HepG2 (cell line): ENCODE data around the gene DUSP2.

Source experiments
- CREM ChIP-seq, 2 experiments: sonication (generic) in 1 of 2; formaldehyde crosslinking in 1 of 2; IDR thresholded peaks; 2 replicates each; pipeline versions ENCODE4 v1.4.0 to v1.6.1; 2016 to 2020; ENCODE audit warnings: antibody characterized with exemption in 1 of 2, mild to moderate bottlenecking in 1 of 2, missing genetic modification reagents in 1 of 2
- CTCF ChIP-seq: sonication (generic); formaldehyde crosslinking; IDR thresholded peaks from 2 replicates; pipeline ENCODE4 v1.5.0; 2020; ENCODE audit warnings: mild to moderate bottlenecking, missing genetic modification reagents, moderate library complexity
- ELF4 ChIP-seq: sonication (generic); formaldehyde crosslinking; IDR thresholded peaks from 2 replicates; pipeline ENCODE4 v1.5.0; 2020; ENCODE audit warnings: missing genetic modification reagents, mild to moderate bottlenecking, moderate library complexity, borderline replicate concordance
- HNRNPL ChIP-seq: fragments of 200-400 bp; formaldehyde crosslinking; IDR thresholded peaks from 2 replicates; pipeline ENCODE4 v1.6.1; 2017; ENCODE audit warnings: mild to moderate bottlenecking, low read depth, low read length
- MAX ChIP-seq: IDR thresholded peaks from 2 replicates; pipeline ENCODE4 v1.6.1; 2012; ENCODE audit warnings: inconsistent platforms
- SIN3A ChIP-seq: IDR thresholded peaks from 2 replicates; pipeline ENCODE4 v1.6.1; 2011; ENCODE audit warnings: low read depth, mild to moderate bottlenecking, control low read depth, low read length, borderline replicate concordance
- ZNF619 ChIP-seq: sonication (generic); formaldehyde crosslinking; IDR thresholded peaks from 2 replicates; pipeline ENCODE4 v1.4.0; 2020; ENCODE audit warnings: mild to moderate bottlenecking, missing genetic modification reagents
- ZXDC ChIP-seq: sonication (generic); formaldehyde crosslinking; IDR thresholded peaks from 2 replicates; pipeline ENCODE4 v1.5.0; 2020; ENCODE audit warnings: mild to moderate bottlenecking, missing genetic modification reagents

DNA sequence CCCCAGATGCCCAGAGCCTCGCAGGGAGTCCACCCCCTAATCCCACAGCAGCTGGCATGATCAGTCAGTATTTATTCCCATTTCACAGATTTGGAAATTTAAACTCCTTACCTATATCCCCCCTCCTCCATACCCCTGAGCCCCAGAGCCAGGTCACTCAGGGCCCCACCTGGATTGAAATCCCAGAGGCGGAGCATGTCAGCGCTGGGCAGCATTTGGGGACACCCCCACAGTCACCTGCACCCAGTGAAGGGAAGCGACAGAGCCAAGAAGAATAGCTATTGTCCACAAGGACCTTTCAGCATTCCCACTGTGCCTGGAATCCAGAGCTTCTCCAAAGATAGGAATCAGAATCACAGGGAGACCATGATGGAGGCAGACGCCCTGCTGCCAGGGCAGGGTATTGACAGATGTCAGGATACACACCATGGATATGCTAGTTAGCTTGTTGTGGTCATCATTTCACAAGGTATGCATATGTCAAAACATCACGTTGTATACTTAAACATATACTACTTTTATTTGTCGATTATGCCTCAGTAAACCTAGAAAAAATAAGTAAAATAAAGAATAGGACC lies 6.0 kb downstream of the DUSP2 start:
- TF ChIP-seq SIN3A (no peak), MAX (no peak), HNRNPL (no peak), CTCF (no peak), CREM (IDR thresholded peaks at IDR 0.05) (no peak), CREM (CRISPR knock-in tag; IDR thresholded peaks at IDR 0.05) (no peak), ZNF619 (CRISPR knock-in tag) (no peak), ZXDC (CRISPR knock-in tag) (no peak), ELF4 (CRISPR knock-in tag) (no peak)
